Measurements from ENCODE around the gene CBARP. TPM values are rescaled to one million over a fixed set of nuclear protein-coding genes. Genes with fewer than 3 reads are reported as not detected.
A peak's percentile ranks its signal among the peaks of the same experiment; 100 is the strongest.

CBARP gene
- total RNA-seq, 2 experiments from 2014 or later, result 0.49 to 0.86 TPM

- no peak for ATAC-seq
- no peak for TF ChIP-seq CTCF (IDR thresholded peaks at IDR 0.05)
- DNase-seq, result no peak
- H3K4me1 Mint-ChIP-seq (ENCODE audit: low read depth), result peaks cover 5% of the 10 kb centered on the region
- CTCF ChIA-PET, result interaction anchor here (1.5 to 2.0 kb wide), 2 partner anchors 40 to 98 kb away, joined by 3 to 7 read pairs; no protein-coding TSS in a partner anchor
- peaks cover 10% of the 10 kb centered on the region for H3K36me3 Mint-ChIP-seq (ENCODE audit: low read depth)
- H3K27ac Mint-ChIP-seq, result no peak overlapping the region
- intact Hi-C loops (cut with micrococcal nuclease), result no loop called here
- no peak overlapping the region for H3K4me3 Mint-ChIP-seq
- H3K9me3 Mint-ChIP-seq, result no peaks in the 10 kb centered on the region
- POLR2A ChIA-PET, result interaction anchor here (0.8 to 1.1 kb wide), 4 partner anchors 9 to 33 kb away, joined by 3 to 4 read pairs (median 4); partner anchors contain the start of gene CIRBP
- H3K27me3 Mint-ChIP-seq, result peaks cover 25% of the 10 kb centered on the region
These were observed 46.6 kb upstream of the CBARP start for GRCh38 chr19:1284293-1284978.

- Mint-ChIP-seq H3K36me3 (ENCODE audit: low read depth) (peaks cover 16% of the 10 kb centered on the region), H3K9me3 (no peaks in the 10 kb centered on the region), H3K4me1 (ENCODE audit: low read depth) (peaks cover 5% of the 10 kb centered on the region), H3K27me3 (peaks cover 21% of the 10 kb centered on the region), H3K4me3 (no peak overlapping the region), H3K27ac (no peak overlapping the region)
- ChIA-PET CTCF (interaction anchor here (1.5 to 2.0 kb wide), 2 partner anchors 40 to 99 kb away, joined by 3 to 7 read pairs; no protein-coding TSS in a partner anchor), POLR2A (interaction anchor here (0.9 to 1.1 kb wide), 2 partner anchors 12 to 33 kb away, joined by 3 read pairs; no protein-coding TSS in a partner anchor)
- intact Hi-C loops (cut with micrococcal nuclease), result no loop called here
- DNase-seq (no peak), ATAC-seq (no peak)
- TF ChIP-seq CTCF (IDR thresholded peaks at IDR 0.05), result no peak
These were observed 46.1 kb upstream of the CBARP start for GRCh38 chr19:1283917-1284292.

- Mint-ChIP-seq H3K36me3 (ENCODE audit: low read depth) (peaks cover 18% of the 10 kb centered on the region), H3K4me3 (no peak overlapping the region), H3K4me1 (ENCODE audit: low read depth) (peaks cover 5% of the 10 kb centered on the region), H3K27ac (no peak overlapping the region), H3K9me3 (no peaks in the 10 kb centered on the region), H3K27me3 (peaks cover 20% of the 10 kb centered on the region)
- ChIA-PET CTCF (interaction anchor here (2.0 kb wide), 1 partner anchor 39 kb away, joined by 7 read pairs; no protein-coding TSS in a partner anchor), POLR2A (interaction anchor here (1.1 kb wide), 1 partner anchor 12 kb away, joined by 3 read pairs; no protein-coding TSS in a partner anchor)
- intact Hi-C loops (cut with micrococcal nuclease), result no loop called here
- no peak for TF ChIP-seq CTCF (IDR thresholded peaks at IDR 0.05)
- ATAC-seq (no peak), DNase-seq (peak; percentile 26)
These were observed 45.6 kb upstream of the CBARP start for GRCh38 chr19:1283207-1283916.

GRCh38 chr19:1282588-1283206 is 44.9 kb upstream of the CBARP start:
- H3K4me3 Mint-ChIP-seq, result no peak overlapping the region
- ChIA-PET CTCF (no interaction called here), POLR2A (no interaction called here)

More at GRCh38 chr19:1282588-1283206, 44.9 kb upstream of the CBARP start:
- H3K36me3 Mint-ChIP-seq (ENCODE audit: low read depth), result peaks cover 22% of the 10 kb centered on the region
- H3K27me3 Mint-ChIP-seq, result peaks cover 20% of the 10 kb centered on the region
- intact Hi-C loops (cut with micrococcal nuclease), result no loop called here
- ATAC-seq (no peak), DNase-seq (no peak)
- H3K9me3 Mint-ChIP-seq, result no peaks in the 10 kb centered on the region
- TF ChIP-seq CTCF (IDR thresholded peaks at IDR 0.05), result no peak
- no peak overlapping the region for H3K27ac Mint-ChIP-seq
- peaks cover 7% of the 10 kb centered on the region for H3K4me1 Mint-ChIP-seq (ENCODE audit: low read depth)

Data from activated CD8-positive, alpha-beta T cell treated with anti-CD3 and anti-CD28 coated beads for 36 hours (primary cell).